Right lung (tissue), 5 donors: ENCODE data around the gene CD2AP. TPM values are rescaled to one million over a fixed set of nuclear protein-coding genes. Genes with fewer than 3 reads are reported as not detected.
A peak's percentile ranks its signal among the peaks of the same experiment; 100 is the strongest.
"Not testable (repeated sequence)": the region's sequence is repeated elsewhere in the genome, so short reads cannot be mapped to it uniquely, and the experiment has no call there.

Experiments used
- DNase-seq, 2 donors: peaks; one replicate each; pipeline ENCODE4 v3.0.0-alpha.2; 2013
- polyA plus RNA-seq, 5 donors: library from polyadenylated mRNA; unstranded; fragments of 120-200 nt; gene quantifications; one replicate each; pipeline versions ENCODE4 v1.2.1 to v1.2.3, GENCODE V29; 2013; ENCODE audit warnings: inconsistent platforms in 1 of 5, low replicate concordance in 1 of 5; ENCODE audit not compliant: insufficient read length in 5 of 5, insufficient read depth in 1 of 5

Gene CD2AP
- polyA plus RNA-seq, 5 donors = 29.9 to 47.5 (median 45.1) TPM

DNA sequence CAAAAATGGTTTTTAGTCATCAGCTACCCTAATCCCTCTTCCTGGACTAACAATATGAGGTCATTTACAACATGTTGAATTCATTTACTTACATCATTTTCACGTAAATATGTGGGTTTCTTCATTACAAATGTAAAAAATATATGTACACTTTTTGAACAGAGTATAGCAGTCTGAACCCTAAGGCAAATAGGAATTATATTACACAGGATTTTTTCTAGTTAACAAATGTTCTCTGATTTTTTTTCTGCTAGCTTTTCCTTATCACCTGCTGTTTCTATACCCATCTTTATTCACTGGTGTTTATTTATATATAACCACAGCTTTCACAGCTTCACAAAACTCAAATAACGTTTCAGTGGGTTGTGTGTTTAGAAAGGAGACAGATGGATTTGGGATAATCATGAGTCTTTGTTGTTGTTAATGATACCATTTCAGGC, 21.0 kb upstream of the CD2AP start:
- no peak for DNase-seq

DNA sequence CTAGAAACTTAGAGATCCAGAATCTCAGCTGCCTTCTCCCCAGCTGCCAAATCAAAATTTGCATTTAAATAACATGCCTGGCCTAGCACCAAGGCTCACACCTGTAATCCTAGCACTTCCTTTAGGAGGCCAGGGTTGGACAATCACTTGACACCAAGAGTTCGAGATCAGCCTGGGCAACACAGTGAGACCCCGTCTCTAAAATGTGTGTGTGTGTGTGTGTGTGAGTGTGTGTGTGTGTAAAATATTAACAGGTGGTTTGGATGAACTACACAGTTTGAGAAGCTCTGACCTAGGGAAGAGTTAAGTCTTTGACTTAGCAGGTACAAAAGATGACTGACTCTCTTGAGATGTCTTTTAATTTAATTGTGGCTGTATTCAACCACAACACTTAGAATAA, 20.2 kb upstream of the CD2AP start:
- no peak for DNase-seq

DNA sequence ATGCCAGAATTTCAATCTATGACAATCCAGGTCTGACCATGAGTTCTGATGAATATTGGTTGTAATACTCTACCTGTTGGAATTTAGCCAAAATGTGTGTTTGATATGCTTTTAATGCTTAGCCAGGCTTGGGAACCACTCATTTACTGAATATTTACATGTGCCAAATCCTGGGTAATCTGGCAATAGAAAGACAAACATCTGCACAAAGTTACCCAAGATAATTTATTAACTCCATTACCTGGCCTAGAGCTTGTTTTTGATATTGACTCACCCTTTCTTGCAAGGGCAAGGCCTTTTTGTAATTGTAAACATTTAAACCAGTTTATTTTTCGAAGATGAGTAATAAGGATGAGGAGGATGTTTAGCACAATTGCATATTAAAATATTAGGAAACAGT, 13.5 kb upstream of the CD2AP start:
- DNase-seq = no peak

DNA sequence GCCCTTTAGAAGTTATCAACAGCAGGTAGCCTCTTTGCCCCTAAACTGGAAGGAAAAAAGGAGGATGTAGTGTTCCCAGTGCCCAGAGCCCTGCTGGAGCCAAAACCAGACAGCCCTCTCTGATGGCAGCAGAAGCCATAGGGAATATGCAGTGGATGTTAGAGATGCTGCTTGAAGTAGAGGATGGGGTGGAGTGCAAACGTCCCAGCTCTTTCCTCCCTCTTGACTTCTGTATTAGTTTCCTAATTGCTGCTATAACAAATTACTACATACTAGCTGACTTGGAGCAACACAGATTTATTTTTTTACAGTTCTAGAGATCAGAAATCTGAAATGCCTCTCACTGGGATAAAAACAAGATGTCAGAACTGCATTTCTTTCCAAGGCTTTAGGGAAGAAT, 12.5 kb upstream of the CD2AP start:
- DNase-seq = no peak

DNA sequence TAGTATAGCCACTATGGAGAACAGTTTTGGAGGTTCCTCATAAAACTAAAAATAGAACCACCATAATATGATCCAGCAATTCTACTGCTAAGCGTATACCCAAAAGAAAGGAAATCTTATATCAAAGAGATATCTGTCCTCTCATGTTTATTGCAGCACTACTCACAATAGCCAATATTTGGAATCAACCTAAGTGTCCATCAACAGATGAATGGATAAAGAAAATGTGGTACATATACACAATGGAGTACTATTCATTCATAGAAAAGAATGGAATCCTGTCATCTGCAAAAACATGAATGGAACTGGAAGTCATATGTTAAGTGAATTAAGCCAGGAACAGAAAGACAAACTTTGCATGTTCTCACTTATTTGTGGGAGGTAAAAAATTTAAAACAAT, 5.7 kb upstream of the CD2AP start:
- no peak for DNase-seq

DNA sequence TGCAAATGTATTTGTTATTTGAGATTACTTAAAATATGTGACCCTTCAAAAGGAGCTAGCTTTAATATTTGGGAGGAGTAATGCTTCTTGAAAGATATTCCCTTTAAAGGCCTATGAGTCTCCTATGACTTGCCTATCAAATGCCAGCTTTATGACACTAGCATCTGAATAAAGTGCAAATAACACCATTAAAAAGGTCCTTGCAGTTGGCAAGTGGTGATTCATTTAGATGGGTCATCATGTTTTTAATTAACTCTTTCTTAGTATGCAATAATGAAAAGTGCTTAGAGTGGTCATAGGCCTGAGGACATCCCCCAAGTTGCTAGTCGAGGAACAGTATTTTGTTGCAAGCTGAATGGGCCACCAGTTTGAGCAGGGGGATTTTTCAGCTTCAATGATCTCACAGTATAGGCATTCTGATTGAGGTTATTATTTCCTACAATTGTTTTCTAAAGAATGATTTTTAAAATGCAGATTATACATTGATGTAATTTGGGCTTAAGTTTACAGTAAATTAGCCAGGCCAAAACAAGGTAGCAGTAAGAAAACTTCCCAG, 3.7 kb upstream of the CD2AP start:
- DNase-seq = no peak

DNA sequence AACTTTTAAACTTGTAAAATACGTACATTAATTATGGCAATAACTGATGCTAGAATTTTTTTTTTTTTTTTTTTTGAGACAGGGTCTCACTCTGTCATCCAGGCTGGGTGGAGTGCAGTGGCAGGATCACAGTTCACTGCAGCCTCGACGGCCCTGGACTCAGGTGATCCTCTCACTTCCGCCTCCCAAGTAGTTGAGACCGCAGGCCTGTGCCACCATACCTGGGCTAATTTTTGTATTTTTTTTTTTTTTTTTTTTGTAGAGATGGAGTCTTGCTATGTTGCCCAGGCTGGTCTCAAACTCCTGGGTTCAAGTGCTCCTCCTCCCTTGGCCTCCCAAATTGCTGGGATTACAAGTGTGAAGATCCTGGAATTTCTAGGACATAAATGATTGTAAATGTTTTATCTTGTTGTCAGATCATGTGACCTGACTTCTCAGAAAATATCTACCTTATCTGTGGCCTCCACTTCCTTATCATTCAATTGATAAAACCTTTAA, 2.2 kb upstream of the CD2AP start:
- DNase-seq = no peak

DNA sequence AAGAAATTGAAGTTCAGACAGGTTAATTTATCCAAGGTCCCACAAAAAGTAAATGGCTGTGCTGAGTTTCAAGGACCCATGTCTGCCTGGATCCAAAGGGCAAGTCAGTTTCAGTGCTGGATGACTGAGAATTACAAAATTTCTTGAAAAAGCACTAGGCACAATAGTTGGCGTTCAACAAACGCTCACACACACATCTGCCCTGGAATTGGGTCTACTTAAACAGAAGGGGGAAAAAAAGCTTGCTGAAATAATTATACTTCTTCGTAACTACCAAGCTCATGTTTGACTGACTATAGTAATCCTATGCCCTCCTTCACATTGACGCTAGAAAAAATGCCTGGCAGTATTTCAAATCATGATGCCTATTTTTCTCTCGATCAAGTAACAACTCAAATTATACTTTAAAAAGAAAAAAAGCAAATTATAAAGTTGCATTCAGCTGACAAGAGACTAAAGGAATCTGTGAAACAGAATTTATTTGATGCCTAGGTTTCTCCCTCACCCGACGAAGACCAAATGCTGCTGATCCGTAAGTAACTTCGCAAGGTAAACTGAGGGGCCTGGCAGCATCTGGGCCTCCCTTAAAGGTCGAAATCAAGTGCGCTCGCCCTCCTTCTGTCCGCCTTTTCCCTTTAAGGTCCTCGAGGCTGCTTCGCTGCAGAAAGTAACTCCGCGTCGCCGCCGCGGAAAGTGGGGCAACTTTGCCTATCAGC, 650 bp upstream of the CD2AP start:
- DNase-seq = peak in 1 of 2 donors; percentile 19

DNA sequence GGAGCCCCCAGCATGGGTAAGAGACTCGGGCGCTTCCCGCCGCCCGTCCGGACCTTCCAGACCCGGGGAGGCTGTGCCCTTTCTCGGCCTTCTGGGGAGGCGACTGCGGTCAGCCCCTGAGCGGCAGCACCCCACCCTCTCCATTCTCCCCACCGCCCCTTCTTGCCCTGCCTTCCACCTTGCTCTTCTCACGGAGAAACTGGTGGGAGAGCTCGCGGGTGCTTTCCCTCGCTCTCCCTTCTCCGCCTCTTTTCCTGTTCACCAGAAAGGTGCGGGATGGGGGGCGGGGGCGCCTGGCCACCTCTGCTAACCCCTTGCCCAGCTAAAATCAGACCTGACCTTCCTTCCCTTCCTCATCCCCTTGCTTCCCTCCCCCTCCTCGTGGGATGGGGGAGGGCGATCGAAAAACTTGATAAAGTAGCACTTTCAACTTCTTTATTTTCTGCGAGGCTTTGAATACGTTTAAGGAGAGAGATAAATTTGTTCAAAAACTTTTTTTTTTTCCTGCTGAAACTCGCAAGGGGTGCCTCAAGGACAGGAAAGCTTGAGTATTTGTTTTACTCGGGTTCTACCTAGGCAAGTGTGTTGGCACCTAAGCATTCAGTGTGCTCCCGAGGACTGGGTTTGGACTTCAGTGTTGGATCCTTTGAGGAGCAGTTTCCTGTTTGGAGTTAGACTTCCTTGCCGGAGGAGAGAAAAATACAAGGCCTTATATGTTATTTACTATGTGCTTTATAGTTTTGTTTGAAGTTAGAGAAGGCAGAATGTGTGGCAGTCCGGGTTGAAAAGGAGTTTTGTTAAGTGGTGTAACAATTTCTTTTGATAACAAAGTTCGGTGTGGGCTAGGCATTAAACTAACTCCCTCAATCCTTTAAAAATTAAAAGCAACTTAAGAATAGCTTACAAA, 897 bp downstream of the CD2AP start:
- peak; percentile 38 to 53 for DNase-seq

DNA sequence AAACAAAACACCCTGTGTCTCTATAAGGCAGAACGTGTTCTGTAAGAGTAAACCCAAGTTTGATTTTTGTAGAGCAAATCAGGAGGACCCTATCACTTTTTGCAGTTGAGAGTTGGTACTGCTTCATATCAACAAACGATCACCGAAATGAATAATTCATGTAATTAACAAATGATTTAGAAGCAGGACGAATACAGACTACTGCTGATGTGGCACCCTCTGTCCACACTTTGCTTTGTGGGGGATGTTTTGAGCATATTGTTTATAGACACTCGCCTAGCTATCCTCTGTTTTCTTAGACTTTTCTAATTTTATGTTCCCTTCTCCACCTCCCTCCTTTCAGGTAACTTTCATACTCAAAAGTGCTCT, 1.5 kb downstream of the CD2AP start:
- peak in 1 of 2 donors; percentile 21 for DNase-seq

DNA sequence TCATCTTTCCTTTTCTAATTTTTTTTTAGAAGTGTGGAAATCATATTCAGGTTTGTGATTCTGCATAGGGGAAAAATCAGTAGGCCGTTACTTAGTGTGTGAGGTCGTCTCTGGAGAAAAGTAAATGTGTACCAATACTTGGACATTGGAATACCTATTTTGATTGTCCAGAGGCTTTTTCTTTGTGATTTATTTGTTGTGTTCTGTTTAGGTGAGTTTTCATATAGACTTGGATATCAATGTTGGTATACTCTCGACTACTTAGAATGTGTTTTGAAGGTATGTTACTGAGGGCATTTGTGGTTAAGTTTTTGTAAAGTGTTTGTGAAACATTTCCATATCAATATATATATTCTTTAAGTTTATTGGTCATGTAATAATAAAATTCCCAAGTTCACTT, 2.3 kb downstream of the CD2AP start:
- DNase-seq = no peak

DNA sequence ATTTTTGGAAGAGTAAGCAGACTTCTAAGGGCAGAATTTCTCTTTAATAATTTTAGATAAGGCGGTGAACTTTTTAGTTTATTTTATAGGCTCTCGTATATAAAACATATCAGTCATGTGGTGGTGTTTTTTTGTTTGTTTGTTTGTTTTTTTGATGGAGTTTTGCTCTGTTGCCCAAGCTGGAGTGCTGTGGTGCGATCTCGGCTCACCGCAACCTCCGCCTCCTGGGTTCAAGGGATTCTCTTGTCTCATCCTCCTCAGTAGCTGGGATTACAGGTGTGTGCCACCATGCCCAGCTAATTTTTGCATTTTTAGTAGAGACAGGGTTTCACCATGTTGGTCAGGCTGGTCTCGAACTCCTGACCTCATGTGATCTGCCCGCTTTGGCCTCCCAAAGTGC, 3.6 kb downstream of the CD2AP start:
- DNase-seq = not testable (repeated sequence)

DNA sequence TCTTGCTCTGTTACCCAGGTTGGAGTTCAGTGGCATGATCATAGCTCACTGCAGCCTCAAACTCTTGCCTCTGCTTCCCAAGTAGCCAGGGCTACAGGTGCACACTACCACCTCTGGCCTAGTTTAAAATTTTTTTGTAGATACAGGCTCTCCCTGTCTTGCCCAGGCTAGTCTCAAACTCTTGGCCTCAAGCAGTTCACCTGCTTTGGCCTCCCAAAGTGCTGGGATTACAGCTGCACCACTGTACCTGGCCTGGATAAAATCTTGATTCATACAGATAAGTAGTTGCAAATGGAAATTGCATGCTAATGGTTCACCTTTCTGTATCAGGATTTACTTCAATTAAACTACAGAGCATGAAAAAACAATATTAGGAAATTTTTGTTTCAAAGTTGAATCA, 4.2 kb downstream of the CD2AP start:
- DNase-seq = no peak

DNA sequence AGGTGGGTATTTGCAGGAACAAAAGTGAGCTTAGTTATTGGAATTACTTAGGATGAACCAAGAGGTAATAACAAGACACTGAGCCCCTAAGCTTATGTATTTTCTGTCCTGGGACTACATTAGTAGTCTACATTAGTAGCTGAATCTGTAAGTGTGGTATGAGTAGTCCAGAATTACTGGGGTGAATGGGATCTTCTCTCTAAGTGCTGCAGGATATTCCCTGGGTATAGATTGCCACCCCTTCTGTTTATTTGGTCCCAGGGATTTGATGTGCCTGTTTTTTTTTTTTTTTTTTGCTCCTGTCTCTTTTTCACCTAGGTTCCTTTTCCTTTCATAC, 5.9 kb downstream of the CD2AP start:
- DNase-seq = no peak

DNA sequence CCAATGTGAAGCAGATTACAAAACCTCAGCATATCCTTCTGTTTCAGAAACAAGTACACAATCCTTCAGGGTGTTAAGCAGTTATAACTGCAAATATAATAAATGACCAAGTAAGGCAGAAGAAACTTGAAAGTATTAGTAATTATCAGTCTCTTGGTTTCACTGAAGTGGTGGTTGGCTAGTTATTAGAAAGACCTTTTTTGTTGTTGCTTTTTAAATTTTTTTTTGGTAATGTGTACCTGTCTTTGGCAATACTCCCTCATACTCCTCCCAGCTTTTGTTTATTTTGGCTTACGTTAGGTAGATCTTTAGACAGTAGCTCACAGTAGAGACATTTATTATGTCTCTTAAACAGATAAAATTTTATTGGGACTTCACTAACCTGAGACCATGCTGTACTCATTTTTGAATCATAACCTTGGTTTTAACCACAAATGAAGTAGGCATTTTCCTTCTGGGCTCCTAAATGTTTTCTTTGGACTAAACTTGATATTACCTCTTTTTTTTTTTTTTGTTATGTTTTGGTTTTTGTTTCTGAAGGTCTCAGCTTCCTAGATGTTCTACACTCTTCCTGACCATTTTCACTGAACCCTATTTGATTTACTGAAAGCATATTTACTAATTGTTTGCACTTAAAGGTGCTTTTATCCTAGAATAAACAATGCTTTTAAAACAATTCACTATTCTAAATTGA, 6.4 kb downstream of the CD2AP start:
- DNase-seq = no peak

DNA sequence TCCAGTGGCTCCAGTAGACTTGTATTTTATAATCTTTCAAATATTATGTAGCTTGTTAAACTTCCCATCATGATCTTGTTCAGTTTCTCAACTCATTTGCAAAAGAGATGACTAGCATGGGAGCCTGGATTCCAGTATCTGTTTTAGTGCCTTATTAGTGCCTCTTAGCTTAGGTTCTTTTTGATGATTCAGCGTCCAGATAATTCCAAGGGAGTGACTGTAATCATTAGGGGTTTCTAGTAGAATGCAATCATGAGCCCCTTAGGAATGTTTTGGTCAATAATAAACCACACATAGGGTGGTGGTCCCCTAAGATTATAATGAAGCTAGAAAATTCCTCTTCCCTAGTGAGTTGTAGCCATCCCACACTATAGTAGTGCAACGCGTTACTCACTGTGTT, 7.0 kb downstream of the CD2AP start:
- DNase-seq = no peak

DNA sequence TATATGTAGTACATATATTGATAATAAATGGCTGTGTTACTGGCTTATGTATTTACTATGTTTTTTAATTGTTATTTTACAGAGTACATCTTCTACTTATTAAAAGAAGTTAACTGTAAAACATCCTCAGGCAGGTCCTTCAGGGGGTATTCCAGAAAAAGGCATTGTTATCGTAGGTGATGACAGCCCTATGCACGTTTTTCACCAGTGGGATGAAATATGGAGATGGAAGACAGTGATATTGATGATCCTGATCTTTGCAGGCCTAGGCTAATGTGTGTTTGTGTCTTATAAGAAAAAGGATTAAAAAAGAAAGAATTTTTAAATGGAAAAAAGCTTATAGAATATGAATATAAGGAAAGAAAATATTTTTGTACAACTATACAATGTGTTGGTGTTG, 7.5 kb downstream of the CD2AP start:
- DNase-seq = no peak

DNA sequence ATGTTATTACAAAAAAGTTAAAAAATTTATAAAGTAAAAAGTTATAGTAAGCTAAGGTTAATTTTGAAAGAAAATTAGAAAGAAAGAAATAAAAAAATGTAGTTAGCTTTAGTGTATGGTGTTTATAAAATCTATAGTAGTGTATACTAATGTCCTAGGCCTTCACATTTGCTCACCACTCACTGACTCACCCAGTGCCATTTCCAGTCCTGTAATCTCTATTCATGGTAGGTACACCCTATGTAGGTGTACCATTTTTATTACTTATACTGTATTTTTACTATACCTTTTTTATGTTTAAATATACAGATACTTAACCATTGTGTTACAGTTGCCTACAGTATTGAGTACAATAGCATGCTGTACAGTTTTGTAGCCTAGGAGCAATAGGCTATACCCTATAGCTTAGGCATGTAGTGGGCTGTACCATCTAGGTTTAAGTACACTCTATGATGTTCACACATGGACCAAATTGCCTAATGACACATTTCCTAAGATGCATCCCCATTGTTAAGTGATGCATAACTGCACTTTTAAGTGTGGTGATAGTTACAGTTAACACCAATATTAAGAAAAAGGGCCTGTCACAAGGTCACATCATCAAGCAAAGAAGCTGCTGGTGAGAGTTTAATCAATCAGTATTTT, 8.0 kb downstream of the CD2AP start:
- no peak for DNase-seq

DNA sequence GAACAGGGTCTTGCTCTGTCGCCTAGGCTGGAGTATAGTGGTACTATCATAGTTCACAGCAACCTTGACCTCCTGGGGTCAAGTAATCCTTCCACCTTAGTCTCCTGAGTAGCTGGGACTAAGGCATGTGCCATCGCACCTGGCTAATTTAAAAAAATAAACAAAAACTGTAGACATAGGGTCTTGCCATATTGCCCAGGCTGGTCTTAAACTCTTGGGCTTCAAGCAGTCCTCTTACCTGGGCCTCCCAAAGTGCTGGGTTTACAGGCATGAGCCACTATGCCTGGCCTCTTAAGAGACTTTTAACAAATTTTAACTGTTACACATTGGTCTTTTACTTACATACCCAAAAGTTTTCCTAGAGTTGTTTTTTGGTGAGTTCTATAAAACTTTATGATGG, 12.4 kb downstream of the CD2AP start:
- DNase-seq = no peak

DNA sequence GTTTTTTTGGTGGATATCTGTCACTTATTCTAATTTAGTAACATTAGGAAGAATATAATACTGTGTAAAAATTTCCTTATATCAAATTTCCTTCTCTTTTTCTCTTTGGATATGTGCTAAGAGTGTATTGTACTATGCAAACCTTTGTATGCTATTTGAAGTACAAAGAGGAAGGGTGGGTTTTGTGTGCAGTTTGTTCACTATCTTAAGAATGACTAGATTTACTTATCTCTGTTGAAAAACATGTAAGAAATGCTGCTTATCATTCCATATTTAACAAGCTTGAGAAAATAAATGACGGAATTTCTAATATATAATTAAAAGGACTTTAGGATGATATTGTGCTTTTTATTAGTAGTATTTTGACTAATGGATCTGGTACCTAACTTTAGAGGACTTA, 13.1 kb downstream of the CD2AP start:
- DNase-seq = no peak

DNA sequence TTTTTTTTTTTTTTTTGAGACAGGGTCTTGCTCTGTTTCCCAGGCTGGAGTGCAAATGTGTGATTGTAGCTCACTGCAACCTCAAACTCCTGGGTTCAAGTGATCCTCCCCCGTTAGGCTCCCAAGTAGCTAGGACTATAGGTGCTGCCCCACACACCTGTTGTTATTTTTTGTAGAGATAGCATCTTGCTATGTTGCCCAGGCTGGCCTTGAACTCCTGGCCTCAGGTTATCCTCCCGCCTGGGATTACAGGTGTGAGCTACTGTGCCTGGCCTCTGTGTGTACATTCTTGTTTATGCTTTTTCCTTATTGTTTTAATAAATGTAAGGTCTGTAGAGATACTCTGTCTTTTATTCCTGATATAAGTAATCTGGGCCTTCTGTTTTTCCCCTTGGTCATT, 14.8 kb downstream of the CD2AP start:
- no peak for DNase-seq

DNA sequence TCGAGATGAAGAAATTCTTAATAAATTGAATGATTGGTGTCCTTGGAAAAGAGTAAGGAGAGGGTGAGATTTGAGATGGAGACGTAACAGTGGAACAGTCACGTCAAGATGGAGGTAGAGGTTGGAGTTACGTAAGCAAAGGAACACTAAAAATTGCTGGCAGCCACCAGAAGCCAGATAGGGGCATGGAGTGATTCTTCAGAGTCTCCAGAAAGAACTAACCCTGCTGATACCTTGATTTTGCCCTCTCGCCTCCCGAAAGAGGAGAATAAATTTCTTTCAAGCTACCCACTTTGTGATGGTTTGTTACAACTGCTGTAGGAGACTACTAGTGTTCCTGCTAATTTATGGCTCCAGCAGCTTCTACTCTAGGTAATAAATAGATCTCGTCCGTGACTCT, 17.6 kb downstream of the CD2AP start:
- no peak for DNase-seq
